GM18951 (cell line): ENCODE measurements around the gene HAX1.
"Not testable (repeated sequence)": the region's sequence is repeated elsewhere in the genome, so short reads cannot be mapped to it uniquely, and the experiment has no call there.

Experiments
- POLR2A ChIP-seq: IDR thresholded peaks from 4 replicates; pipeline ENCODE4 v1.6.1; 2011; ENCODE audit warnings: mild to moderate bottlenecking; ENCODE audit not compliant: insufficient read length, insufficient read depth; ENCODE audit errors: extremely low read depth
- in situ Hi-C: fragments of 300-500 bp; cut with MboI; formaldehyde crosslinking; loops from one replicate; pipeline ENCODE4 v1.12.0; 2022; ENCODE audit warnings: low sequenced_read_pairs, mixed read lengths, inconsistent platforms; ENCODE audit not compliant: unreplicated experiment

The HAX1 gene

DNA sequence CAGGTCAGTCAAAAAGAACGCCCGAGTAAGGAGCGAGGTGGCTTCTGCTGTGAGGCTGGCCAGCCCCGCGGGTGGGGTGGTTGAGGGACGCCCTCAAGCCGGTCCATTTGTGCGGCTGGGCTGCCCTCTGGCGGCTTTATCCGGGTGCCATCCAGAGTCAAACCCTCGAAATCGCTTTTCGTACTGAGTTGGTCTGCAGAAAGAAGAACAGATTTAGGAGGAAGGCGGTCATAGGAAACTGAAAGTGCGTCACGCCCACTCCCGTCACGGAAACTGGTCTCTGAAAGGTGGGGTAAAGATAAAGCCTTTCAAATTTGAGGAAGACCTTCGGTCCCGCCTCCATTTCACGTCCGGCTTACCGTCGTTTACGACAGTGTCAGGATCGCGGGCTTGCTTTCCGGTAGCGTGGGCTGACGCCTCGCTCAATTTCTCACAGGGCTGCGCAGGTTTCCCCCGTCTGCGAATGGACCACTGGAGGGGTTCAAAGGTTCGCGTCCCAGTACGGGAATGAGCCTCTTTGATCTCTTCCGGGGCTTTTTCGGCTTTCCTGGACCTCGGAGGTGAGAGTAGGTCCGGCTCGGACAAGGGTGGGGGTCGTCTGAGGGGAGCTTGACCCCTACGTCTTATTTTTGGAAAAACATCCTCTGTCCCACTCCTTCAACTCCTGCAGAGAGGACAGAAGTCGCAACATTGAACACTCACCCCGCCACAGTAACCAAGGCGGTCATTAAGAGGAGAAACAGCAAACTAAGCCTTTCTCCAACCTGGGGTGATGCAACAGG, at the start of gene HAX1:
HAX1 (plus strand) TSS at position 413 of the 782 bp plus-strand sequence; CDS start at position 508, 95 bp downstream.
- in situ Hi-C loops: loop anchor here (10.0 kb wide), 1 partner anchor 88 kb away; no protein-coding TSS in a partner anchor
- TF ChIP-seq POLR2A: peak; percentile 90

GRCh38 chr1:154222918-154223317, 49.5 kb upstream of the HAX1 start:
- in situ Hi-C loops: no loop called here
- no peak for TF ChIP-seq POLR2A

GRCh38 chr1:154223621-154224020, 48.8 kb upstream of the HAX1 start:
- TF ChIP-seq POLR2A: no peak
- in situ Hi-C loops: no loop called here

GRCh38 chr1:154225370-154225769, 47.1 kb upstream of the HAX1 start:
- in situ Hi-C loops: no loop called here
- TF ChIP-seq POLR2A: no peak

- in situ Hi-C loops: not testable (repeated sequence)
These were observed 41.3 kb upstream of the HAX1 start for GRCh38 chr1:154231112-154231511.

- in situ Hi-C loops: not testable (repeated sequence)
These were observed 39.3 kb upstream of the HAX1 start for GRCh38 chr1:154233127-154233526.

DNA sequence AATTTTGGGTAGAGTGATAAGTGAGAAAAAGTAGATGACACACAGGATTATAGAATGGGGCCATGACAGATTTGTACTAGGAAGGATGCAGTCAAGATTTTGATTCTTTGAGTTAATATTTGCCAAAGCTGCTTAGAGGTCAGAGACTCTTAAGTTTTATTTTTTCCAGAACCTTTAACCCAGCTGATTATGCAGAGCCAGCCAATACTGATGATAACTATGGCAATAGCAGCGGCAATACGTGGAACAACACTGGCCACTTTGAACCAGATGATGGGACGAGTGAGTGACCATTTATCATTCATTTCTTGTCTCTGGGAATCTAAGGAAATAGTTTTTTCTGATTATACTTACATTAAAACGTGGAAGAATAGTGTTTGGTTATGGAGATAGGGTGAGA, 35.6 kb upstream of the HAX1 start:
- TF ChIP-seq POLR2A: no peak
- in situ Hi-C loops: no loop called here

DNA sequence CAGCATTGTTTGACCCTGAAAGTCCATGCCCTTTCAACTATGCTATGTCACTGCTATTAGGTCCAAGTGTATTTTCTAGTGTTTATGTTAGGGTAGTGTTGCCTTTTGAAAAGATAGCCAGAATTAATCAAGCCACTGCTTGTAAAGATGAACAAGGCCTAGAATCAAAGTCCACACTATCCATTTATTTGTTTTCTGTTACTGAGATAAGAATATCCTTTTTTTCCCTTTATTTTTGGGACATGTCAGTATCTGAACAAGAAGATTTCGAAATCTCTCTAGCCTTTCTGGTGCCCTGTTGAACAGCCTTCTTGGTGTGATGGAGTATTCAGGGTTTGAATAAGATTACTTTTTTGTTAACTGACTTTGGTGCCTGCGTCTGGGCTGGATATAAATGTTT, 35.0 kb upstream of the HAX1 start:
- TF ChIP-seq POLR2A: no peak
- in situ Hi-C loops: no loop called here

DNA sequence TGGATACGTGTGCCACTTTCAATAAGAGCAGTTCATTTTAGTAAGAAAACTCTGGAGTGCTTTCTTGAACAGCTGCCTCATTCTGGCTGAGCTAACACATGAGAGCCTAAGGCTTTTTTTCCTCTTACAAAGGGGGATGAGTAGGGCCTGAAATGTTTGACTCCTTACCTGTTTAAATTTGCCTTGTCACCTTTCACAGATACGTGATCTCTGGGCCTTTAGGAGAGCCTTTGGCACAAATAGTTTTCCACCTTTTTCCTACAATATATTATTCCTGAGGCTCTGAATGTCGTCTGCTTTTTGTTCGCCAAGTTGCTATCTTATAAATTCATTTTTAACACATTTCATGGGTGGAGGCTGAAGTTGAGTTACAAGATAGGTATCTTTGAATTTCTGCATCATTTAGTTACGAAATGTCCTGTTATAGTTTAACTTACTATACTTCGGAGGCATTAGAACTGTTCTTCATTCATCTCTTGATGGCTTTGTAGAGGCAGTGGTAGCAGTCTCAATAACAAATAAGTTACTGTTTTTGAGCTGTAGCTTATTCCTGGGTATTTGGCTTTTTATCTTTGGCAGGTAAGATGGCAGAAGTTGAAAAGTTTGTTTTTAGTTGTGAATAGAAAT, 34.4 kb upstream of the HAX1 start:
- no peak for TF ChIP-seq POLR2A
- in situ Hi-C loops: no loop called here

- in situ Hi-C loops: no loop called here
- TF ChIP-seq POLR2A: no peak
These were observed 32.9 kb upstream of the HAX1 start for GRCh38 chr1:154239491-154239890.

DNA sequence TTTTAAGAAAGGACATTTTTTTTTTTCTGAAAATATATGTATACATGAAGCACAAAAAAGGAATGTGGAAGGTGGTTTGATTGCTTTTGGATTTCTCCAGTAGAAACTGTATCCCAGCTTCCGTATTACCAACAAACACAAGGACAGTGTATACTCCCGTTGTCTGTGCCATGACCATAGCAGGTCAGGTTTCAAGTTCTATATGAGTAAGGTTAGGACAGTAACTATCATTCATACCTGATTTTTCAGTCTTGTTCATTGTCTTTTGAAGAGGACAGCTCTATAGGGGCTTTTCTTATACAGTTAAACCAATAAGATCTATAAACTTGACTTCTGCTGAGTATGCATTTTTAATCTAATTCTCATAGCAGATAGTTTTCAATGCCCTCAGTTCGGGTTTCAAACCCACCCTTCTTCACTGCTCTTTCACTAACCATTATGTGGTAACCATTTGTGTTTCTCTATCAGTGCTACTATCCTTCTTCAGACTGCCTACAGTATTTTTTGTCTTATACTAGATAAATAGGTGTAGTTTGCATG, 32.1 kb upstream of the HAX1 start:
- in situ Hi-C loops: no loop called here
- no peak for TF ChIP-seq POLR2A

DNA sequence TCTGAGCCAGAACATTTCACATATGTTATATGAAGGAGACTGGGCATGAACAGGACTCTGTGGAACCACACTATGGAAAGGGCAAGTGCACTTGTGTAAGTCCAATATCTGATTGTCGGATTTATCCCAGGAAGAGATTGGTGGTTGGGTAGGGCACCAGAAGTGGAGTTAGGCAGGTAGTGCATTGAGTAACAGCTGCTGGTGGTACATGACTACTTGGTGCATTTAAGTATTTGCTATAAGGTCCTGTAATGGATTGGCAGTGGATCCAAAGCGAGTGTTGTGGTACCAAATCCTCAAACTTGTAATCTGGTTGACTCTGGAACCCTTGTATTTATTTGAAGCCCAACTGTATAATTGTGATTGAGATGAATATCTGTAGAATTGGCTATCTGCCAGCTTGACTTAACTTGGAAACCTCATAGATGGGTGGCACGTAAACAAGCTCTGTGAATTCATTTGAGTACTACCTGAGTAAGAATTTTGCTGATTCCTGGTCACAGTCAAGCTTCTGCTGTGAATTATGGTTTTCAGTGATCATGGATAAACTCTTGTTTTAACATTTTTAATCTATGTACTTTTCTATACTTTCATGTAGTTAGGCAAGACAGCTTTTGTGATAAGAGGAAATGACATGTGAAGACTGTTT, 30.6 kb upstream of the HAX1 start:
- TF ChIP-seq POLR2A: no peak
- in situ Hi-C loops: no loop called here

DNA sequence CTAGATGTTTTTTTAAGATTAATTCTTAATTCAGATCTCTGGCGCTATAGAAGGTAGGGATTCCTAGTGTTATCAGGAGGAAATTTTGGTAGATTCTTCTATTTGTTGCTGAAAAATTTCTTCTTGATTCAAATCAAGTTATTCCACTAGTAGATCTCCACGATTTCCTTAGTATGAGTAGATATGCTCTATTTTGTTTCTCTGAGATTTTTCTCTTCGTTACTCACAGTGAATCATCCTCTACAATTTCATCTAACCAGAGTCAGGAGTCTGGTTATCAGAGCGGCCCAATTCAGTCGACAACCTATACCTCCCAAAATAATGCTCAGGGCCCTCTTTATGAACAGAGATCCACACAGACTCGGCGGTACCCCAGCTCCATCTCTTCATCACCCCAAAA, 18.8 kb upstream of the HAX1 start:
- in situ Hi-C loops: no loop called here
- TF ChIP-seq POLR2A: no peak

- no peak for TF ChIP-seq POLR2A
- in situ Hi-C loops: no loop called here
These were observed 15.7 kb upstream of the HAX1 start for GRCh38 chr1:154256686-154257085.

GRCh38 chr1:154258784-154259183, 13.6 kb upstream of the HAX1 start:
- in situ Hi-C loops: no loop called here

More at GRCh38 chr1:154258784-154259183, 13.6 kb upstream of the HAX1 start:
- no peak for TF ChIP-seq POLR2A
